ENCODE measurements around the gene CAVIN3. TPM values are rescaled to one million over a fixed set of nuclear protein-coding genes. Genes with fewer than 3 reads are reported as not detected.
"Not testable (repeated sequence)": the region's sequence is repeated elsewhere in the genome, so short reads cannot be mapped to it uniquely, and the experiment has no call there.

CAVIN3 gene
- total RNA-seq, 1 donor from 2014 or later, result 177 TPM

- DNase-seq (ENCODE audit: low spot score), result no peak
Observed at GRCh38 chr11:6326303-6326702, 6.0 kb upstream of the CAVIN3 start.

GRCh38 chr11:6323291-6323905 is 3.1 kb upstream of the CAVIN3 start:
- no peak for DNase-seq (ENCODE audit: low spot score)

GRCh38 chr11:6321961-6322362 is 1.7 kb upstream of the CAVIN3 start:
- peak; percentile 29 for DNase-seq (ENCODE audit: low spot score)

- peak; percentile 66 for DNase-seq (ENCODE audit: low spot score)
Observed at GRCh38 chr11:6321356-6321755, 1.1 kb upstream of the CAVIN3 start.

- peak; percentile 98 for DNase-seq (ENCODE audit: low spot score)
Observed at GRCh38 chr11:6319704-6320410, 444 bp downstream of the CAVIN3 start.

- peak; percentile 48 for DNase-seq (ENCODE audit: low spot score)
Observed at GRCh38 chr11:6319001-6319703, 1.1 kb downstream of the CAVIN3 start.

- DNase-seq (ENCODE audit: low spot score), result no peak
Observed at GRCh38 chr11:6318204-6318603, 2.1 kb downstream of the CAVIN3 start.

GRCh38 chr11:6315811-6316425 is 4.4 kb downstream of the CAVIN3 start:
- peak; percentile 74 for DNase-seq (ENCODE audit: low spot score)

- no peak for DNase-seq (ENCODE audit: low spot score)
Observed at GRCh38 chr11:6312106-6312505, 8.2 kb downstream of the CAVIN3 start.

GRCh38 chr11:6307876-6308275 is 12.4 kb downstream of the CAVIN3 start:
- DNase-seq (ENCODE audit: low spot score), result no peak

- no peak for DNase-seq (ENCODE audit: low spot score)
Observed at GRCh38 chr11:6305297-6305696, 15.0 kb downstream of the CAVIN3 start.

GRCh38 chr11:6303661-6304060 is 16.6 kb downstream of the CAVIN3 start:
- no peak for DNase-seq (ENCODE audit: low spot score)

- no peak for DNase-seq (ENCODE audit: low spot score)
Observed at GRCh38 chr11:6301096-6301495, 19.2 kb downstream of the CAVIN3 start.

- DNase-seq (ENCODE audit: low spot score), result no peak
Observed at GRCh38 chr11:6300325-6300724, 20.0 kb downstream of the CAVIN3 start.

- no peak for DNase-seq (ENCODE audit: low spot score)
Observed at GRCh38 chr11:6298605-6299004, 21.7 kb downstream of the CAVIN3 start.

- no peak for DNase-seq (ENCODE audit: low spot score)
Observed at GRCh38 chr11:6297831-6298230, 22.5 kb downstream of the CAVIN3 start.

GRCh38 chr11:6285019-6285418 is 35.3 kb downstream of the CAVIN3 start:
- no peak for DNase-seq (ENCODE audit: low spot score)

- DNase-seq (ENCODE audit: low spot score), result no peak
Observed at GRCh38 chr11:6284250-6284649, 36.1 kb downstream of the CAVIN3 start.

GRCh38 chr11:6283453-6284023 is 36.8 kb downstream of the CAVIN3 start:
- no peak for DNase-seq (ENCODE audit: low spot score)

- DNase-seq (ENCODE audit: low spot score), result not testable (repeated sequence)
Observed at GRCh38 chr11:6280809-6281208, 39.5 kb downstream of the CAVIN3 start.

- DNase-seq (ENCODE audit: low spot score), result peak; percentile 71
Observed at GRCh38 chr11:6273188-6273587, 47.1 kb downstream of the CAVIN3 start.

GRCh38 chr11:6271598-6271997 is 48.7 kb downstream of the CAVIN3 start:
- DNase-seq (ENCODE audit: low spot score), result no peak

Data from umbilical cord (tissue), 2 donors.